HG03025 (cell line): Measurements from ENCODE around the gene DENND6B.

Experiments used
- ATAC-seq: cut with Tn5 transposase; IDR thresholded peaks from one replicate; pipeline ENCODE4 v1.9.1; 2021; ENCODE audit warnings: mild to moderate bottlenecking, moderate library complexity; ENCODE audit not compliant: unreplicated experiment, low FRiP score

DENND6B gene

DNA sequence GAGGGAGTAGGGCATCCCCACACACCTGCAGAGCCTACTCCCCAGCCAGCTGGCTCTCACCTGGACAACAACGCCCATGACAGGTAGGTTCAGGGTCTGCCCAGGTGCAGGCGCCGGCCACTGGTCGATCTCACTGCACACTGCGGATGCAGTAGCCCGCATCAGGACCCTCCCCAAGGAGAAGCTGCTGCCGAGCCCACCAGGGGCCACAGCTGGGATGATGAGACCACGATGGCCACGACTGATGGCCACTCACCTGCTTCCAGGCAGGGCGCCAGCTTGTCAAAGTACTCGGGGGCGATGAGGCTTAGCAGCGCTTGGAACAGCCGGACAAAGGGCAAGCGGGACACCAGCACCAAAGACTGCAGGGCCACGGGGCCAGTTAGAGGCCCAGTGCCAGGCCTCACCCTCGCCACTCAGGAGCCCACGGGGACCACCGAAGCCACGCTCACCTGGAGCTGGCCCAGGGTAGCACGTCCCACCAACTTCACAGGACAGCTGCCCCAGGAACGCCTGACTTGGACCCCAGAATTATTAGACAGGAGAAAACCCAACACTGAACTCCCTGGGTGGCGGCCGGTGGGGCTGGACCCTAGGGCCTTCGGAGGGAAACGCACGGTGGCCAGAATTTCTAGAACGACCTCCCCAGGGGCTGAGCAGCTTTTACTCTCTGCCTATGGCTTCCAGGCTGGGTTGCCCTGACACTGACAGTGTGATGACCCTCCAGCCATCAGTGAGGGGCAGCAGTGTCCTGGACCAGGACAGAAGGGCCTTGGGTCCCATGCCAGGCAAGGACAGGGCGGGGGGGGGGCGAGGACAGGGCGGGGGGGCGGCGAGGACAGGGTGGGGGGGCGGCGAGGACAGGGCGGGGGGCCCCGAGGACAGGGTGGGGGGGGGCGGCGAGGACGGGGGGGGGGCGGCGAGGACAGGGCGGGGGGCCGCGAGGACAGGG lies 10.4 kb downstream of the DENND6B start:
- no peak for ATAC-seq

- ATAC-seq: no peak
These were observed 11.3 kb downstream of the DENND6B start for GRCh38 chr22:50315289-50316113.

DNA sequence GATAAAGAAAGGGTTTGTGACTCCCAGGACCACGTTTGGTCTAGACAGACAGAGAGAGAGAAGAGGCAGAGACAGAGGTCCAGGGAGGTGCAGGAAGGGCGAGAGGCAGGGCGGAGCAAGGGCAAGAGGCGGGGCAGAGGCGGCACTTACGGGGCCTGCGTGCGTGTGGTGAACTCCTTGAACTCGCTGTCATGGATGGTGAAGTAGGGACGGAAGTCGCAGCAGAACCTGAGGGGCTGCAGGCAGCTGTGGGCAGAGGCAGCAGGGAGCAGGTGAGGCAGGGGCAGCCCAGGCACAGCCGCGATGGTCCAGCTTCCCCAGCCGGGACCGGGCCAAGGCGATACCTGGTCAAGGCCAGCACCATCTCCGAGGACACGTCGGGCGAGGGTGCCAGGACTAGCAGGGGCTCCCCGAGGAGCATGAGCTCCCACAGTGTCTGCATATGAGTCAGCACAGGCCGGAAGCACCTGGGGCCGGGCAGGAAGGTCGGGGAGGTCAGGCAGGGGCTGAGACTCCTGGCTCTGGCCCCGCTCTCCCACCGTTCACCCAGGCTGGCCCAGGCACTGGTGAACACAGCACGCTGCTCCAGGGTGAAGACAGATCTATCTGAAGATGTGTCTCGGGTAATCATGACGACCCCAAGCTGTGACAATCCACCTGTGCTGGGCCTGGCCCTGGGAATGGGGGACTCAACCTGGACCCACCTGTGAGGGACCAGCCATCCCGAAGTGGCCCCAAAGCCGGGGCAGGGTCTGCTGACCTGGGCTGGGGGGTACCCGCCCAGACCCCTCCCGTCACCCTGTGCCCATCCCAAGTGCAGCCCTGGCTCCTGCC lies 12.1 kb downstream of the DENND6B start:
- ATAC-seq: no peak

DNA sequence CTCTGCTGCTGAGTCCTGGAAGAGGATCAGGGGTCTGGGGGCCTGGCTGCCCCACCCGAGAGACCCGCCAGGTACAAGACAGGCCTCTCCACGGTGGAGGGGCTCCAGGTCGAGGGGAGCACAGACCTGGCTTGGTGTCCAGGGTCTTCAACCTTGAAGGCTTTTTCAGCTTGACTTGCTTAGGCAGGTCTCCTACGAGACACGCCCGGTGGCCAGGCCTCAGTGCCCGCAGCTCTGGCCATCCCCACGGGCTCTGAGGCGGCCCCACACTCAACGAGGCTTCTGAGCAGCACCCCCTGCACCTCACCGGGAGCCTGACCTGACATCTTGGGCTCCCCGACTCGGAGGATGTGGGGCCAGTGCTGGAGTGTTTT lies 12.7 kb downstream of the DENND6B start:
- no peak for ATAC-seq

GRCh38 chr22:50313600-50313999 lies 13.2 kb downstream of the DENND6B start:
- no peak for ATAC-seq

DNA sequence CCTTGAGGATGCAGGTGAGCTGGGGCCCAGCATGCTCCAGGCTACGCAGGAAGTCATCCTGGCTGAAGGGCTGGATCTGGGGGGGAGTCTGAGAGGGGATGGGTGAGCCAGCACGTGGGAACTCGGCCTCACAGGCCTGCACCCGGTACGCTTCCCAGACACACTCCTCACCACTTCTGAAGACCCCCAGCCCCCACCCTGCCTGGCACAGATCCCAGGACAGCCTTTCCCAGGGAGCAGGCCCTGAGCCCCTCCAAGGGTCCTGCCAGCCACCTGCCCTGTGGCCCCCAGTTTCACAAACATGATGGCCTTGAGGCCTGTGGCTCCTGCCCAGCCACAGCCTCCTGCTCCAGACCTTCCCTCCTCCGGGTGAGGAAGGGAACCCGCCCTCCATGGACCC lies 13.8 kb downstream of the DENND6B start:
- ATAC-seq: no peak

GRCh38 chr22:50312371-50312770 lies 14.4 kb downstream of the DENND6B start:
- ATAC-seq: no peak

DNA sequence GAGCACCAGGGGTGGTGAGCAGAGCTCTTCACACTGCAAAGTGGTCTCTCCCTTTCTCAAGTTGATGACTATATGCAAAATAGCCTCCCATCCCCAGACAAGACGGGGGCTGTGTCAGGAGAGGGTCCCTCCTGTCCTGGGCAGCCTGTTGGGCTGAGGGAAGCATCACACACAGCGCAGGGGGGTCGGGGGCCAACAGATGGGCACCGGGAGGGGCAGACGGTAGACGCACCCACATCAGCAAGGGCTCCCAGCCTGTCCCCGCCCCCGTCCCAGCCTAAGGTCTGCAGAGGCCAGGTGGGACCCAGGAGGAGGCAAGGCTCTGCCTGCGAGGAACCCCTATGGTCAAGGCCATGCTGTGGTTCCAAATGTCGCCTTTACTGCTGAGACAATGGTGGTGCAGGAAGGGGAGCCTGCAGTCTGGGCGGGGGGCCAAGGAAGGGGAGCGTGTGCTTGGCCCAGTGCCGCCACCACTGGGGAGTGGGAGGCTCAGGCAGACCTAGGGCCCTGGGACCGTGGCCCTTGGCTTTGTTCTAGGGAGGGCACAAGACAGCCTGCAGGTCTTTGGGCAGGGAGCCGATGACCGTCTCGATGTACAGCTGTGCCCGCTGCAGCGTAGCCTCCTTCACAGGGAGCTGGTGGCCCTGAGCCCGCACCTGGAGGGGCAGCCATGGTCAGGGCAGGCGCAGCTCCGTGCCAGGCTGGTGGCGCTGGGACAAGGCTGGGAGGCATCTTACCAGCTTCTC lies 15.0 kb downstream of the DENND6B start:
- ATAC-seq: no peak

- no peak for ATAC-seq
These were observed 15.8 kb downstream of the DENND6B start for GRCh38 chr22:50310949-50311444.

GRCh38 chr22:50310031-50310722 lies 16.6 kb downstream of the DENND6B start:
- ATAC-seq: no peak

- ATAC-seq: no peak
These were observed 17.2 kb downstream of the DENND6B start for GRCh38 chr22:50309601-50309991.

DNA sequence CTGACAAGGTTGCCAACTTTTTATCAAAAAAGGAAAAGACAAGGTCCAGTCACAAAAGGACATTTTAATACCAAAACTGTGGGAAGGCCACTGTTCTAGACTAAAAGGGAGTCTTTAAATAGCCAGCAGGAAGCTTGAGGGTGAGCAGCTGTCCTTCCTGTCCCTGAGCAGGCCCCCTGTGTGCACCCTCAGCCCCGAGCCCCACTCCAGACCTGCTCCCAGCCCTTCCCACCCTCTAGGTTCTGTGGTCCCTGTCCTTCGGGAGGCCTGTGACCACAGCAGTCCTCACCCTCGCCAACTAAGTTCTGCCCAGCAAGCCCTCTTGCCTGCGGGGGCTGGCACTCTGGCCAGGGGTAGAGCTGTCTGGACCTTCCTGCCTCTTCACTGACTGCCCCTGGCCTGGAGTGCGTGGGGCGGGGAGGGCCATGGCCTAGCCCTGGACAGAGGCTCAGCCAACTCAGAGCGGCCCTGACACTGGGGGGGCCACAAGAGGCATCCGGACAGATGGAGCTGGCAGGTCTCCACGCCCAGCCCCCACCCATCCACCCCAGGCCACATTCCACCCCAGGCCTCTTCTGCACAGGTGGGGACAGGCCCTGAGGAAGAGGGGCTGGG lies 17.7 kb downstream of the DENND6B start:
- no peak for ATAC-seq

DNA sequence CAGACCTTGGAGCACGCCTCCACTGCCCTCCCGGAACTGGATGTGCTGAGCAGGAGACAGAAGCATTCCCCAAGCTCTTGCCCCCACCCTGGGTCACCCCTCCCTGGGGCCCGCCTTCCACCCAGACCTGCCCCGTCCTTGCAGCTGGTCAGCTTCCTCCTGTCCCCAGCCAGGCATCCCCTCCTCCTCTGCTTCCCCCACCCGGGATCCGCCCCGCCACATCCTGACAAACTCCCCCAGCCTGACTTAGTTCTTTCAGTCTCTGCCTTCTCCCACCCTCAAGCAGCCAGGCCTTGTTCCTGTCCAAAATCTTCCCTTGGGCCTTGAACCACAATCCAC lies 18.2 kb downstream of the DENND6B start:
- ATAC-seq: no peak

DNA sequence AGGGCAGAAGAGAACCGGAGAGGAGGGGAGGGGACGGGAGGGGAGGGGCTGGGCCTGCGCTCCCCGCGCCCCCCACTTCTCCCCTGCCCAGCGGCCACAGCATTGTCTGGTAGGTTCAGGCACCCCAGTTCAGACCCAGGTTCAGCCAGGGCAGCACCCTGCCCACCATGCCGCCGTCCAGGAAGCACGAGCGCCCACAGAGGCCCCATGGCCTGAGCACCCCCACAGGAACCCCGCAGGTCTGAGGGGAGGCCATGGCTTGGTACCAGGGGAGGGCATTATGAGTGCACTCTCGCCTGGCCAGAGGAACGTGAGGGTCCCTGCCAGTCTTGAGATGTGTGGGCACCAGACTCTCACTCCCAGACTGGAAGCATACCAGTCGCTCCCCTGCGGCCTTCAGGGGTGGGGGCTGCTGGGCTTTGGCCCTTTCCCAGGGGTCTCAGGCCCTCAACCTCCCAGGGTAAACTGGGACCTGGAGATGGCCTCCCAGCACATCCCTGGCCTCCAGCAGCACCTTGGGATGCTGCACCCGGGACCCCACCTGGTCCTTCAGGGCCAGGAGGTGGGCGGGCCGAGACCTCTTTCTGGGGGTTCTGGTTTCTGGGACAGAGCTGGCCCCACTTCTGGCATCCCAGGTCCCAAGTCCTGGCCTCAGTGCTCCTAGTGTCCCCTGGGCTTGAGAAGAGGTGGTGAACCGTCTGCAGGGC lies 18.8 kb downstream of the DENND6B start:
- no peak for ATAC-seq

DNA sequence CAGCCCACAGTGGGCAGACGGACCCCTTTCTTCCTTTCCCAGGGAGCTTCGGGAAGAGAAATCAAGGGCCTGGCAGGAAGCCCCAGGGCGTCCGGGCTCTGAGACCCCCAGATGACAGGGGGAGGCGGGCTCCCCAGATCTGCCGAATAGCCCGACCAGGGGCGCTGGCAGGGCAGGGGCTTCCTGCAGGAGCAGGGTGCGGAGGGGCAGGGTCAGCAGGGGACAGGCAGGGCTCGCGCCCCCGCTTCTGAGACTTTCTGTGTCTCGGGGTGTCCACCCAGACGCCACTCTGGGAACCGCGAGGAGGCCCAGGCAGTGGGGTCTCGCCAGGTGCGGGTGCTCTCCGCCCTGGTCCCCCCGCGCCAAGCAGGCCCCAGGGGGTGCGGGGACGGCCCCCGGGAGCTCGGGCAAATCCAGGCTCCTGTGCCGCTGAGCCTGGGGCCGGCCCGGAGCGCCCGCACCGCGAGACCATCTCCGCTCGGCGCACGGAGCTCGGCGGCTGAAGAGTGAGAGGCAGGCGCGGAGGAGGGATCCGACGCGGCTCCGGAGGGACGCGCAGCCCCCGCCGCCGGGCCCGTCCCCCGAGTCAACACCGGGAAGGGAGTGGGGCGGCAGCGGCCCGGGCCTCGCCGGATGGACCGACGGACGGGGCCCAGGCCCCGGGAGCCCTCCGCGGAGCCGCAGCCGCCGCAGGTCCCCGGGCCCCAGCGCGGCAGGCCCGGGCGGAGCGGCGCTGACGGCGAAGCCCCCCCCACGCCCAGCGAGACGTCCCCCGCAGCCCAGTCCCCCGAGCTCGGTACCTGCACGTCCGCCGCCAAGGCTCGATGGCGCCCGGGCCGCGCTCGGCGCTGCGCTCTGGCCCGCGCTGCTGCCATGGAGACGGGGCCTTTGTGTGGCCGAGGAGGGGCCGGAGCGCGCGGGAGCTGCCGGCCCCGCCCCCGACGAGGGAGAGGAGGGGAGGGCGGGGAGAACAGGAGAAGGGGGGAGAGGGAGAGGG lies 19.8 kb downstream of the DENND6B start, which contains the start of gene PLXNB2:
Gene PLXNB2 (minus strand): TSS at position 894 of the 997 bp plus-strand sequence. CDS start 17,062 bp downstream, outside the sequence.
- ATAC-seq: no peak

DNA sequence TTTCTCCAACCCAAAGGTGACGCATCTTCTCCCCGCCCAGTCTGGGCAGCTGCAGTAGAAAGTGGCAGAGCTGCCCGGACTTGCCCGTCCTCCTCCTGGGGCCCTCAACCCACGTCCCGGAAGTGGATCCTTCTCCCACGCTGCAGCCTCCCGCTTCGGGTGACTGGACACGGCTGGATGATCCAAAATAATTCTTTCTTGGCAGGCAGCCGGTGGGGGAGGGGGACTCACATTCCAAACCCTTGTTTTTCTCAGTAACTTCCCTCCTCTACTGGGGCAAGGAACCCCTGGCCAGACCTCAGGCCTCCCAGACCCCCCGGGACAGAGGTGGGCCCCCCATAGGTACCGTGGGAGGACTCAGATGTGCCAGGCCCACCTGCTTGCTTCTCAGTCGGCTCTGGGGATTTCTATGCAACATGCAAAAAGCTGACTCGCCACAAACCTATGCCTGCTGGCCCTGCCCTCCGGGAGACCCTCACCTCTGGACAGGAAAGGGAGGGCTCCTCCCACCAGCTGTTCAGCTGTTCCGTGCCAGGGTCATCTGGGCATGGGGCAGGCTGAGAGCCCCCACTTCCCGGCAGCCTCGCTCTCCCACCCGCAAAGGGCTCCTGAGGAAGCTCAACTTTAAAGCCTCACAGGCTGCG lies 20.8 kb downstream of the DENND6B start:
- ATAC-seq: no peak
